Neuron (in vitro differentiated cells): ENCODE measurements around the gene FAM117A.
A peak's percentile ranks its signal among the peaks of the same experiment; 100 is the strongest.
"Not testable (repeated sequence)": the region's sequence is repeated elsewhere in the genome, so short reads cannot be mapped to it uniquely, and the experiment has no call there.

Source experiments
- H2AFZ ChIP-seq: one replicate; pipeline ENCODE4 v1.6.1; 2013; ENCODE audit warnings: low read depth, mild to moderate bottlenecking, inconsistent platforms, low read length, moderate library complexity
- H3K27me3 ChIP-seq: one replicate; pipeline ENCODE4 v1.6.1; 2013; ENCODE audit warnings: low read length; ENCODE audit not compliant: insufficient read depth
- H3K36me3 ChIP-seq: one replicate; pipeline ENCODE4 v1.6.1; 2013; ENCODE audit warnings: low read length; ENCODE audit not compliant: insufficient read depth
- H3K4me1 ChIP-seq: one replicate; pipeline ENCODE4 v1.6.1; 2013; ENCODE audit warnings: low read length; ENCODE audit not compliant: insufficient read depth
- H3K4me3 ChIP-seq: 2 replicates; pipeline ENCODE4 v1.5.1; 2013; ENCODE audit warnings: mild to moderate bottlenecking, low read length, moderate library complexity
- H3K9me3 ChIP-seq: one replicate; pipeline ENCODE4 v1.6.1; 2013; ENCODE audit warnings: low read length

FAM117A gene

GRCh38 chr17:49725452-49726130, 38.3 kb downstream of the FAM117A start:
- Histone ChIP-seq H3K4me1 (no peaks in the 10 kb centered on the region), H3K4me3 (no peak overlapping the region), H3K9me3 (no peaks in the 10 kb centered on the region)

GRCh38 chr17:49724552-49724951, 39.4 kb downstream of the FAM117A start:
- not testable (repeated sequence) for H3K27me3 ChIP-seq, H2AFZ ChIP-seq, H3K4me1 ChIP-seq, H3K4me3 ChIP-seq, H3K9me3 ChIP-seq
- peaks cover 22% of the 10 kb centered on the region for H3K36me3 ChIP-seq

More at GRCh38 chr17:49725452-49726130, 38.3 kb downstream of the FAM117A start:
- Histone ChIP-seq H2AFZ (no peak overlapping the region), H3K36me3 (peaks cover 14% of the 10 kb centered on the region), H3K27me3 (no peaks in the 10 kb centered on the region)

DNA sequence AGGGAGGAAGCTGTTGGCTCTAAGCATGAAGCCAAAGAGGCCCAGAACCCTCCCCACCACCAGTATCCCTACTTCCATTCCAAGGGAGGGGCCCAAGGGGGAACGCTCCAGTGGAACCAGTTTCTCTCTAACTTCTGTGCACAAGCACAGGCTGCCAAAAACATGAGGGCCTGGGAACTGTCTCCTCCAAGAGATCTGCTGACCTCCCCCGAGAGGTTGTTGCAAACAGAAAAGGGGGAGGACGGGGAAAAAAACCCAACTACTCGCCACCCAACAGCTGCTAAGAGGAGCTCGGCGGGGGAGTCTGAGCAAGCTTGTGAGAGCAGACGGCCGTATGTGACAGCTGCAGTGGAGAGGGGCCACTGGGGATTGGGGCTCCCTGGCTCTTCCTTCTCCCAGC, 40.5 kb downstream of the FAM117A start:
- Histone ChIP-seq H3K27me3 (no peaks in the 10 kb centered on the region), H3K36me3 (peaks cover 27% of the 10 kb centered on the region), H3K4me1 (no peaks in the 10 kb centered on the region), H3K4me3 (no peak overlapping the region), H2AFZ (no peak overlapping the region), H3K9me3 (no peaks in the 10 kb centered on the region)

DNA sequence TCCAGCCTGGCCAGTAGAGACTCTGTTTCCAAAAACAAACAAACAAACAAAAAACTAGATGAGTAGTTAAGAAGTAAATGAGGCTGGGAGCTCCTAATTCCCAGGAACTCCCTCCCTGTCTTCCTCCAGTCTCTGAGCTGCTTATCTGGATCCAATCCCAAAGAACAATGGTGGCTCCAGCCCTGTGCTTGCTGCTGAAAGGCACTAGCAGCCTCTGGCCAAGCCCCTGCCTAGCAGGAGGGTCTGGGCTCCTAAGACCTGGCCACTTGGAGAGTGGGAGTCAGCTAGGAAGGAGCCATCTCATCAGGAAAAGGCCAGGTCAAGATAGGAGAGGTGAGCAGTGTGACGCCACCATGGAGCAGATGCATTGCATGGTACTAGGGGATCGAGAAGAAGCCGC, 41.9 kb downstream of the FAM117A start:
- Histone ChIP-seq H2AFZ (no peak overlapping the region), H3K36me3 (peaks cover 37% of the 10 kb centered on the region), H3K27me3 (no peaks in the 10 kb centered on the region), H3K9me3 (no peaks in the 10 kb centered on the region), H3K4me1 (no peaks in the 10 kb centered on the region), H3K4me3 (no peak overlapping the region)

GRCh38 chr17:49717371-49717861, 46.5 kb downstream of the FAM117A start:
- Histone ChIP-seq H2AFZ (no peak overlapping the region), H3K27me3 (no peaks in the 10 kb centered on the region), H3K4me3 (no peak overlapping the region), H3K36me3 (peaks cover 50% of the 10 kb centered on the region), H3K9me3 (no peaks in the 10 kb centered on the region), H3K4me1 (no peaks in the 10 kb centered on the region)

DNA sequence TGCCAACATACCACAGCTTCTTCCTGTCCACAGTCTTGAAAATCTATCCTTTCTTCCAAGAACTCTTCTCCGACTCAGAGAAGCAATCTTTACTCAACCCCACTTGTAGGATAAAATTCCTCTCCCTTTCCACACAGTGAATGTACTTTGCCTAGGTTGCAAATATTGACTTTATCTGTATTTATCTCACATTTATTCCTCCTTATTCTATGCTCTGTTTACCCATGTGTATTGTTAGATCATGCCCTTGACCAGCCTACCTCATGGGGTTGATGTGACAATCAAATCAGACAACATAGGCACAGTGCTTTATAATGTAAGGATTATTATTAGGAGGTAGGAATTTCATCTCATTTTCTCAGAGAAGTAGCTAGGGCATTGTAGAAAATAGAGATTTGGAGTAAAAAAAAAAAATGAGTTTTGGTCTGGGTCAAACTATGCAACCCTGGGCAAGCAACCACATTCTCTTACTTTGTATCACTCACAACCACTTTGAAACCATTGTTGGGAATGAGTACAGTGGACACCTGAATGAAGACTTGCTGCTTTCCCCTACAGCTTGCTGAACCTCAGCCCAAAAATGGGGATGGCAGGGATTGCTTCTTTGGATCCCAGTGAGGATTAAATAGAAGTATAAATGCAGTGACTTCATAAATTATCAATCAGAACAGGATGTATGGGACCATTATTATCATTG, 47.1 kb downstream of the FAM117A start:
- Histone ChIP-seq H3K9me3 (no peaks in the 10 kb centered on the region), H3K4me3 (no peak overlapping the region), H2AFZ (no peak overlapping the region), H3K4me1 (no peaks in the 10 kb centered on the region), H3K36me3 (peaks cover 46% of the 10 kb centered on the region), H3K27me3 (no peaks in the 10 kb centered on the region)

- H3K36me3 ChIP-seq, result peaks cover 48% of the 10 kb centered on the region
- H3K27me3 ChIP-seq, result no peaks in the 10 kb centered on the region
- H3K4me1 ChIP-seq, result no peaks in the 10 kb centered on the region
- no peak overlapping the region for H3K4me3 ChIP-seq
- H3K9me3 ChIP-seq, result no peaks in the 10 kb centered on the region
- no peak overlapping the region for H2AFZ ChIP-seq
These were observed 48.1 kb downstream of the FAM117A start for GRCh38 chr17:49715717-49716279.

GRCh38 chr17:49715216-49715615, 48.7 kb downstream of the FAM117A start:
- no peaks in the 10 kb centered on the region for H3K27me3 ChIP-seq
- no peaks in the 10 kb centered on the region for H3K4me1 ChIP-seq
- no peak overlapping the region for H2AFZ ChIP-seq
- H3K36me3 ChIP-seq, result peaks cover 46% of the 10 kb centered on the region
- H3K4me3 ChIP-seq, result no peak overlapping the region
- no peaks in the 10 kb centered on the region for H3K9me3 ChIP-seq

GRCh38 chr17:49708515-49709183, 55.3 kb downstream of the FAM117A start:
- peak overlapping the region; percentile 33 for H3K4me3 ChIP-seq
- peaks cover 16% of the 10 kb centered on the region for H3K4me1 ChIP-seq
- H2AFZ ChIP-seq, result no peak overlapping the region
- no peaks in the 10 kb centered on the region for H3K9me3 ChIP-seq
- H3K27me3 ChIP-seq, result no peaks in the 10 kb centered on the region
- peaks cover 31% of the 10 kb centered on the region for H3K36me3 ChIP-seq

- Histone ChIP-seq H3K9me3 (no peaks in the 10 kb centered on the region), H3K4me3 (peak within 1 kb of the TSS; percentile 92), H3K4me1 (peaks cover 16% of the 10 kb centered on the region), H2AFZ (peak within 1 kb of the TSS; percentile 68), H3K27me3 (no peaks in the 10 kb centered on the region), H3K36me3 (peaks cover 39% of the 10 kb centered on the region)
These were observed 56.1 kb downstream of the FAM117A start, which contains the start of gene SLC35B1 for GRCh38 chr17:49707608-49708514. SLC35B1 (minus strand) TSS chr17:49707964; CDS start chr17:49707833, 131 bp downstream.

- H3K27me3 ChIP-seq, result no peaks in the 10 kb centered on the region
- H3K9me3 ChIP-seq, result no peaks in the 10 kb centered on the region
- peaks cover 43% of the 10 kb centered on the region for H3K36me3 ChIP-seq
These were observed 56.7 kb downstream of the FAM117A start for GRCh38 chr17:49707246-49707607.

GRCh38 chr17:49705254-49705653, 58.7 kb downstream of the FAM117A start:
- Histone ChIP-seq H3K4me3 (no peak overlapping the region), H2AFZ (no peak overlapping the region), H3K36me3 (peaks cover 54% of the 10 kb centered on the region), H3K9me3 (no peaks in the 10 kb centered on the region), H3K27me3 (no peaks in the 10 kb centered on the region), H3K4me1 (peaks cover 16% of the 10 kb centered on the region)

More at GRCh38 chr17:49707246-49707607, 56.7 kb downstream of the FAM117A start:
- peaks cover 16% of the 10 kb centered on the region for H3K4me1 ChIP-seq
- peak overlapping the region; percentile 68 for H2AFZ ChIP-seq
- H3K4me3 ChIP-seq, result peak overlapping the region; percentile 92
